ENCODE results near the gene SNX33. TPM values are rescaled to one million over a fixed set of nuclear protein-coding genes. Genes with fewer than 3 reads are reported as not detected.
A peak's percentile ranks its signal among the peaks of the same experiment; 100 is the strongest.
"Not testable (repeated sequence)": the region's sequence is repeated elsewhere in the genome, so short reads cannot be mapped to it uniquely, and the experiment has no call there.

The SNX33 gene
- total RNA-seq, 2 donors from 2014 or later = 19.8 to 21.8 TPM

DNA sequence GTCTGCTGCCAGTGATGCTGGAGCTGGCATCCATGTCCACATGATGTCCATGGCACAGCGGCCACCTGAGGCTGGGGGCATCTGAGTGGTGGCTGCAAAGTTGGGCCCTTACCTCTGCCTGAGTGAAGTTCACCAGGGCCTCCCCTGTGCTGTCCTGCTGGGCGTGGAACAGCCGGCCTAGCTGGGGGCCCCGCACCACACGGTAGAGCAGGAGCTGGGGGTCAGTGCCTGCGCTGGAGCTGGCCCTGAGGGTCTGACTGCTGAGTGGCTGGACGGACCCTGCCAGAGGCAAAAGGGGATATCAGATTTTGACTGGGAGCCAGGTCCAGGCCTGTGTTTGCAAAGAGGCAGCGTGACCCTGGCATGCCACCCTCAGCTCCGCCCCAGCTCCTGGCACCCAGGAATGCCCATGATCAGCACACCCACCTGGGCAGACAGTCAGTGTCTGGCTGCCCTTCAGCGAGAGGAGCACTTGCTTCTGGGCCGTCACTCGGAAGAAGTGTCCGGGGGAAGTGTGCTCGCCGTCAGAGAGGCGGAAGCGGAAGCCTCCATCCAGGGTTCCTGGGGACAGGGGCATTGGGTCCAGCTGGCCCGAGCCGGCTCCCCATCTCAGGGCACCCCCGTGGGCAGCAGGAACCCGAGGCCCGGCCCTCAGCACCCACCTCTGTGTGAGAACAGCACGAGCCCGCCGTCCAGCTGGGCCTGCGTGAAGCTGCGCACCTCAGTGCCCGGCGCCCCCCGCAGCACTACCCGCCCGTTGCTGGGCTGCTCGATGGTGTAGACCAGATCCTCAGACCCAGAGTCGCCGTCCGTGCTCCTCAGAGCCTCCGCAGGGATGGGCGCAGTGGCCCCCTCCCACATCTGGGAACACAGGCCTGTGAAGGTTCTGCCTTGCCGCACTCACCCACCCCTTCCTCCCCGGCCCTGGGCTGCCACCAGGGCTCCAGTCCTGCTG is 34.7 kb downstream of the SNX33 start:
- 60 to 68% methylated on average over 13 to 36 of the region's 40 CpGs for WGBS, 2 donors
- no peaks in the 10 kb centered on the region for H3K36me3 ChIP-seq (replicated peaks in 1 of 2; ENCODE audit: insufficient read depth in 1 of 2, low read depth in 2 of 2)

GRCh38 chr15:75683646-75684312 is 36.1 kb downstream of the SNX33 start:
- TF ChIP-seq CTCF (IDR thresholded peaks at IDR 0.05) = peak; percentile 73 to 87 (median 80)
- peak; percentile 68 to 78 (median 71) for DNase-seq
- not testable (repeated sequence) for H3K9me3 ChIP-seq; H3K27me3 ChIP-seq; H3K36me3 ChIP-seq (replicated peaks in 1 of 2; ENCODE audit: insufficient read depth in 1 of 2, low read depth in 2 of 2); H3K27ac ChIP-seq; H3K4me3 ChIP-seq
- intact Hi-C loops (cut with DNase I) = loop anchor here (10.0 kb wide), 1 partner anchor 319 kb away; the partner anchor contains the start of gene MAN2C1
- WGBS, 2 donors = 22 to 50% methylated on average over 2 to 13 of the region's 14 CpGs
- H3K4me1 ChIP-seq = peaks cover 14% of the 10 kb centered on the region
- peak; percentile 69 for ATAC-seq

More for the DNA sequence above, 34.7 kb downstream of the SNX33 start:
- Histone ChIP-seq H3K27me3 (no peaks in the 10 kb centered on the region), H3K27ac (no peak overlapping the region), H3K4me3 (no peak overlapping the region), H3K9me3 (no peaks in the 10 kb centered on the region), H3K4me1 (peaks cover 14% of the 10 kb centered on the region)
- DNase-seq (peak in 2 of 4 donors; percentile 42 to 52), ATAC-seq (no peak)
- TF ChIP-seq POLR2A (IDR thresholded peaks at IDR 0.05) (no peak), CTCF (IDR thresholded peaks at IDR 0.05) (no peak)
- intact Hi-C loops (cut with DNase I) = loop anchor here (10.0 kb wide), 1 partner anchor 318 kb away; the partner anchor contains the start of gene MAN2C1

GRCh38 chr15:75684648-75685047 is 36.9 kb downstream of the SNX33 start:
- TF ChIP-seq CTCF (IDR thresholded peaks at IDR 0.05) (no peak), POLR2A (IDR thresholded peaks at IDR 0.05) (no peak)
- no peak for DNase-seq
- 81 to 82% methylated on average over 6 to 10 of the region's 10 CpGs for WGBS, 2 donors
- Histone ChIP-seq H3K4me3 (no peak overlapping the region), H3K4me1 (peaks cover 14% of the 10 kb centered on the region), H3K9me3 (no peaks in the 10 kb centered on the region), H3K36me3 (replicated peaks in 1 of 2; ENCODE audit: insufficient read depth in 1 of 2, low read depth in 2 of 2) (no peaks in the 10 kb centered on the region), H3K27ac (no peak overlapping the region), H3K27me3 (no peaks in the 10 kb centered on the region)
- intact Hi-C loops (cut with DNase I) = loop anchor here (10.0 kb wide), 1 partner anchor 320 kb away; the partner anchor contains the start of gene MAN2C1
- ATAC-seq = no peak

GRCh38 chr15:75685195-75685594 is 37.5 kb downstream of the SNX33 start:
- H3K27me3 ChIP-seq = no peaks in the 10 kb centered on the region
- DNase-seq (no peak), ATAC-seq (no peak)
- intact Hi-C loops (cut with DNase I) = loop anchor here (10.0 kb wide), 1 partner anchor 320 kb away; the partner anchor contains the start of gene MAN2C1
- H3K27ac ChIP-seq = no peak overlapping the region
- TF ChIP-seq POLR2A (IDR thresholded peaks at IDR 0.05) = no peak
- no peak for TF ChIP-seq CTCF (IDR thresholded peaks at IDR 0.05)
- 69 to 100% methylated on average over 2 to 12 of the region's 12 CpGs for WGBS, 2 donors
- H3K9me3 ChIP-seq = no peaks in the 10 kb centered on the region
- no peaks in the 10 kb centered on the region for H3K36me3 ChIP-seq (replicated peaks in 1 of 2; ENCODE audit: insufficient read depth in 1 of 2, low read depth in 2 of 2)
- no peak overlapping the region for H3K4me3 ChIP-seq
- H3K4me1 ChIP-seq = peaks cover 14% of the 10 kb centered on the region

Measured in body of pancreas (tissue), 4 donors.